ENCODE measurements around the gene ASTN2.

Gene ASTN2

DNA sequence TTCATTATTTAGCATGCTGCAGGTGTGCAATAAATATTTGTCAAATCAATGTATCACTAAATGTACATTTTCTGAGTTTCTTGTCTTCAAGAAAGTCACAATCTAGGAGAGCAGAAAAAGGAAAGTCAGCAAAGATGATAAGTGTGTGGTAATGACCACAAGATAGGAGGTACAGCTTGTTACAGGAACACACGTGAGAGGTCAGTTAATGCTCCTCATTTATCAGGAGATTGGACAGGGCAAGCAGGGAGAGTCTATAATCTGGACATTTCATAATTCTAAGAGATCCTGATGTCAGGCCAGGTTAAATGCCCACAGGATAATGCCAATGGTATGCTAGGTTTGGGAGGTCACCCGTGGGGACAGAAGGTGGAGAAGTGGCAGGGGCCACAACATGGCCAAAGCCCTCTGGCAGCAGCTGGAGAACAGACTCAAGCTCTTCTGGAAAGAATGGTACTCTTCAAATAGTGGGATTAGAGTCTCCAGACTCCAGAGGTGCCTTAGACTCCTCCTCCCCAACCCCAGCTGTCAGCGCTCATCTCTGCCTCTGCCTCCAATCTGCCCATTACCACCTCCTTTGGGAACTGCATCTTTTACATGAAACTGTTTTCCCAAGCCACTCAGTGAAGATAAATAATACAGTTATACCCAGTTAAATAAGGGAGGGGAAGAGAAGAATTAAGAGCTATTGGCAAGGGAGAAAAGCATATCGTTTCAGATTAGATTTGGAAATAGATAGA is 114.3 kb downstream of the ASTN2 start:
- DNase-seq (ENCODE audit: low read depth), result no peak

DNA sequence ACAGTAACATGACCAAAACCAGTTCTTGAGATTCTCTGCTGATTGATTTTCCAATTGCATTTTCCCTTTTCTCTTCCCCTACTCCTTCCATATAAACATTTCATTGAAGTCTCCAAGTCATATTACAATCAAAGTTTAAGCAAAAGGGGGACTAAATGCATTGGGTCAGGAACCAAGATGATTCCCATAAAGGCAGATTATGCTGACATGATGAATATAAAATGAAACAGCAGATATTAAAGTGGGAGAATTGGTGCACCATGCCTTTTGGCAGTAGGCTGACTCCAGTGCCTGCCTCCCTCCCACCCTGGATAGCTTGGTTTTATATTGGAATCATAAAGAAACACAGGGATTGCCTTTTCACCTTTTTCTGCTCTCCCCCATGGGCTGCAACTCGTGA is 118.4 kb downstream of the ASTN2 start:
- DNase-seq (ENCODE audit: low read depth), result no peak

DNA sequence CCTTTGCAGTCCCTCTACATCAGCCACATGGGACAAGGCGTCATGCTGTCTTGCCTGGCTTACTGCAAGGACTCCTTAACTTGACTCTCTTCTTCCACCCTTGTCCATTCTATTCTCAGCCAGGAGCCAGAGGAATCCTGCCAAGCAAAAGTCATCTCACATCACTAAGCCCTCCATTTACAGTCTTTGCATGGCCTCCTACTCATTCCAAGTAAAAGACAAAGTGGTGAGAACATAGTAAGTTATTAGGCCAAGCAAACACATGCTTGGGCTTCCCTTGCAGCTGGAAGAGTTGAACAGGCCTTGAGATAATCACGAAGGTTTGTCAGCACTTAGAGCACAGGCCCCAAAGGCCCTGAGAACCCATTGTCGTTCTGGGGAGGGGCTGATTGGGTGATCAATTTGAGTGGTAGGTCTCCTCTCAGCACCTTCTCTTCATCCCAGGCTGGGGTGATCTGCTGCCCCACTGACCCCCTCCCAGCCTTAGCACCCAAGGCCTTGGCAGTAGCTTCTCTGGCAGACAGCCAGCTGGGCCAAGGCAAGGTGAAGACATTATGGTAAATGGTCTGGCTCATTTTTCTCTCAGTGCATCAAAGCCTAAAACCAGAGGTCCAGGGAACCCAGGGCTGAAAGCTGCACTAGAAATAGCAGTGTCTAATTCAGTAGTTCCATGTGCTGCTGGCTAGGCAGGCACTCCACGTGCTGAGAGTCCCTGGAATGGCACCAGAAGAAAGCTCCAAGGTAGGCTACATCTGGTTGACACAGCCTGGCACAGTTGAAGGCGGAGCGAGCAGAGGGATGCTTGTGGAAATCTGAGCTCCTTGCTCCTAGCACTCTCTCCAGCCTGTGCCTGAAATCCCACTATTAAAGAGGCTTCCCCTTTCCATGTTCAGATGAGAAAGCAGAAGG is 121.4 kb downstream of the ASTN2 start:
- DNase-seq (ENCODE audit: low read depth), result no peak

DNA sequence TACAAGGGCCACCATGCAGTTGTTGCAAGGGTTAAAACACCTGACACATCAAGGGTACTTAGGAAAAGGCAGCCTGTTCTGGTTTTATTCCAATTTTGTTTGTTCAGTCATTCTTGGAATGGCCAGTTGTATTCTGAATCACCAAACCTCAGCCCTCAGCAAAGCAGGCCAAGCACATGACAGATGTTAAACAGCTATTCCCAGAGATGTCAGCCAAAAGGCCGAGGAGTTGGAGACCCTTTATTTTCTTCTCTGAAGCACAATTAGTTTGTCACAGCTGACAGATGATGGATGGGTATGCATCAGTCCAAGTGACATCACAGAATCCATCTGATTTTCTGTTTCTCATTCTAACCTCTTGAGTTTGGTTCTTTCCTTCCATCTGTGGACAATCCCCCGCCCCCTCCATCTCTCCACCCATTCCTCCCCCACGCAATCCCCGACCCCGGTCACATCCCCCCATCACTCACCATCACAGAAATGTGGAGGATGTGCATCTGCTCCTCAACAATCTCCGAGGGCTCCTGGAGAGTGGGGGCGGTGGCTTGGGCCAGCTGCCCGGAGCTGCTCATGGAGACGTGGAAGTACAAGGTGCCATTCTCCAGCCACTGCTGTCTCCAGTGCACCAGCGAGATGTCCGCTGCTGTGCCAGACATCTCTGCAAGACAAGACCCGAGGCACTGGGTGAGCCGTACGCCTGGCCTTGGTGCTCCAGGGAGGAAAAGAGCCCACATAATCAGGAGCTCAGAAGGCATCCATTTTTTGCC is 123.8 kb downstream of the ASTN2 start:
- no peak for DNase-seq (ENCODE audit: low read depth)

DNA sequence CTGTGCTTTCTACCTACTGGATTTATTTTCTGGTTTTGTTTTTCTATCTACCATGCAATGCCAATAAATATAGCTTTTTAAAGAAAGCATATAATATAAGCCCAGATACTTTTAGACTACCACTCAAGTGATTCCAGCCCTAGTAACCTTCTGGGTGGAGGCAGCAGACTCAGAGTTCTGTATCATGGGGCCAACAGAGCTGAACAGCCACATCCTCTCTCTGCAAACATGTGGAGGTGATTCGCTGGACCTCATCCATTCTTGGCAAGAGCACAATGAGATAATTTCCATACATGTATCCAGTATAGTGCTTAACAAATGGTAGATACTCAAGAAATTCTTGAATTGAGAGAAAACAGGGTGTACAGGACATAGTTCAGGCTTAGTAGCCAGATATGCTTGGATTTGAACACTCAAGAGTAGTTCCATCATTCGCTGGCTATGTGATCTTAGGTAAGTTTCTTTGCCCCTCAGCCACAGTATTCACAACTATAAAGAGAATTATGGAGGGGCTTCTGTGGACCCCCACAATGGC is 124.5 kb downstream of the ASTN2 start:
- no peak for DNase-seq (ENCODE audit: low read depth)

DNA sequence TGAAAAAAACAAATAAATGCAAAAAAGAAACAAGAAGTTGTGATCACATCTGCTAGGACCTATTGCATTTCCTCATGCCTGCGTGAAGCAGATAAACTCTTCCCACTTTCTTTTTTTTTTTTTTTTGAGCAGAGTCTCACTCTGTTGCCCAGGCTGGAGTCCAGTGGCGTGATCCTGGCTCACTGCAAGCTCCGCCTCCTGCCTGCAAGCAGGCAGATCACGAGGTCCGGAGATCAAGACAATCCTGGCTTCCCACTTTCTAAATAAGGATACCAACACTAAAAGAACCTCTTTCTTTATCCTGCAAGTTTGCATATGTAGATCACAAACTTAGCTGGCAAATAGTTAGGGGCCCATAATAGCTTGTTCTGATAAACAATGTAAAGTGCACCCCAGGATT is 128.6 kb downstream of the ASTN2 start:
- no peak for DNase-seq (ENCODE audit: low read depth)

DNA sequence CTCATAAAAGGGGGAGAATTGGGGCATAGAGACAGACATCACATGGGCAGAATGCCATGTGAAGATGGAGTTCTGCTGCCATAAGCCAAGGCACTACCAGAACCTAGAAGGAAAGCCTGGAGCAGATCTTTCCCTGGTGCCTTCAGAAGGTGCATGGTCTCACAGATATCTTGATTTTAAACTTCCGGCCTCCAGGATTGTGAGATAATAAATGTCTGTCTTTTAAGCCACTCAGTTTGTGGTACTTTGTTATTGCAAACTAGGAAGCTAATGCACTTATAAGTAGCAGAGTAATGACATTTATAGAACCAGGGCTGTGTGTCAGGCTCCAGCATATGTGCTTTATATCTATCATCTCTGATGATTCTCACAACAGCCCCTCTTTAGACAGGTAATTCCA is 130.4 kb downstream of the ASTN2 start:
- no peak for DNase-seq (ENCODE audit: low read depth)

DNA sequence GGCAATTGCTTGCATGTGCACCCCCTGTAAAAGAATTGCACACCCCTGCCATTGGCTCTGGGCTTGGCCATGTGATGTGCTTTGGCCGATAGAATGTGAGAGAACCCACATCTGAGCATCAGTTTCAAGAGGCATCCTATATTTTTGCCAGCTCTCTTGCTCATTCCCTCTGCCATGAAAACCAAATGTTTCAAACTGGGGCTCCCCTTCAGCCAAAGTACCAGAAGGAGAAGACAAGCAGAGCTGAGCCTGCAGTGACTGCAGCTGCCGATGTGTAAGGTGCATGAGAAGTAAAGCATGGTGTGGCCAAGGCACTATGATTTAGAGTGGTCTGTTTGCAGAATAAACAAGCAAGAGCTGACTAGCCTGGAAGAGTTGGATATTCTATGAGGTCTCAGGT is 132.3 kb downstream of the ASTN2 start:
- no peak for DNase-seq (ENCODE audit: low read depth)

DNA sequence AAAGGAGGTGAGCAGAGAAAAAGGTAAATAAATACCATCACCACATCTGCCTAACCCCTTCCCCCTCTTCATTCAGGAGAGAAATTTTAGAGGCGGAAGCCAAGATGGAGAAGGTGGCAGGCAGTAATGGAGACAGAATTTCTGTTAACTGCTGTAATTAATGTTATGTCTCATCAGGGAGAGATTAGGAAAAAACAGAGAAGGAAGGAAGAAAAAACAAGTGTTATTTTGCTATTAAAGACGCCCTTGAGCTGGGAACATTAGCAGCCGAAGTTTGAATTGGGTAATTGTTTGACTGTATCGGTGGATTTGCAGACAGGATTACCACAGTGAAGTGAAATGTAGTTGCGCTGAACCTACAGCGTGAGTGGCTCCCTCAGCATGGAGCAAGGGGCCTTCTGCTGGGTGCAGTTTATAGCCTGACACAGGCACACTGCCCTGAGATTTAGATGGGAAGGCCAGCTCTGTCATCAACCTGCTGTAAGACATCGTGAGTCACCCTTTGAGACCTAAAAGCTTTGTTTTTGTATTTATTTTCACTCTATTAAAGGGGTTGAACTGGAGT is 136.3 kb downstream of the ASTN2 start:
- no peak for DNase-seq (ENCODE audit: low read depth)

DNA sequence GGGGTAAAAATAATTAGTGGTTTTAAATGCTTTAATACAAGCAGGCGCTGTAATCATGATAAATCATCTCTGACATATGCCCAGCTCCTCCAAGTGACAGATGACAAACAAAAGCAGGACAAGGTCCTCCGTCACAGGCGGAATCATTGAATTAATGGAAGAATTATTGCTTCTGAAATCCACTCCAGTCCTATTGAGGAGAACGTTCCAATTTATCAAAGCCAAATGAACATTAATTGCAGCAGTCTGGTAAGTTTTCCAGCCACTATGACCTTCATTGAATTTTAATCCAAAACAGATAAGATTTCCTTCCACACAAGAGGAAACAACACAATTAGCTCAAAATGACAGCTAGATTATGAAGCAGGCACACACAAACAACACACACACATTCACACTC is 136.8 kb downstream of the ASTN2 start:
- DNase-seq (ENCODE audit: low read depth), result no peak

DNA sequence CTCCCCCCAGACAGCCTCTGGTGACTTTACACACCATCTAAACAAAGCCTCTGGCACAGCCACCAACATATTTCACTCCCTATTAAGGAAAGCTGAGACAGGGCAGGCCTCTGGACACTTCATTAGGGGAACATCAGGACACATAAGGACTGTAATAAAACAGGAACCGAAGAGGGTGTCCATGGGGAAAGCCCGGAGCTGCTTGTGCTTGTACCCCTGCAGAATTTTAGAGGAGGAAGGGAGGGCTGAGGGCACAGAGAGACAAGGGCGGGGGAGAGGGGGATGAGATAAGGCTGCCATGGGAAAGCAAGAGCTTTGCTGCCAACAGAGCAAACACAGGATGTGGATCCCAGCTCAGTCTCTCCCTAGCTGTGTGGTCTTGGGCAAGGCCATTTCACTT is 138.4 kb downstream of the ASTN2 start:
- DNase-seq (ENCODE audit: low read depth), result no peak

DNA sequence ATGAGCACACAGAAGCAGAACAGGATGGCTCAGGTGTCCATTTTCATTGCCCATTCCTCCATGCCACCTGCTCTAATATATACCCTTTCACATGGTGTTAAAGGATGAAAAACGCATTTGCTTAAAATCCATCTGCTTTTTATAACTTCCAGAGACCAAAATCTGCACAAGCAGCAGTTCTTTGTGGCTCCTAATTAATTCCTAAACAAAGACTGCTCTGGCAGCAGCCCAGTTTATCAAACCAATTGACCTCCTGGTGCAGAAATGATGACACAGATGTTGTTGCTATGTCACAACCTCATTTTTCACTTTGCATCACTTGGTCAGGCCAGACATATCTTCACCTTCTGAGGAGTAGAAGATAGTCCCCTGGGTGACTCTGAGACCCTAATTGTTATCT is 141.2 kb downstream of the ASTN2 start:
- no peak for DNase-seq (ENCODE audit: low read depth)

DNA sequence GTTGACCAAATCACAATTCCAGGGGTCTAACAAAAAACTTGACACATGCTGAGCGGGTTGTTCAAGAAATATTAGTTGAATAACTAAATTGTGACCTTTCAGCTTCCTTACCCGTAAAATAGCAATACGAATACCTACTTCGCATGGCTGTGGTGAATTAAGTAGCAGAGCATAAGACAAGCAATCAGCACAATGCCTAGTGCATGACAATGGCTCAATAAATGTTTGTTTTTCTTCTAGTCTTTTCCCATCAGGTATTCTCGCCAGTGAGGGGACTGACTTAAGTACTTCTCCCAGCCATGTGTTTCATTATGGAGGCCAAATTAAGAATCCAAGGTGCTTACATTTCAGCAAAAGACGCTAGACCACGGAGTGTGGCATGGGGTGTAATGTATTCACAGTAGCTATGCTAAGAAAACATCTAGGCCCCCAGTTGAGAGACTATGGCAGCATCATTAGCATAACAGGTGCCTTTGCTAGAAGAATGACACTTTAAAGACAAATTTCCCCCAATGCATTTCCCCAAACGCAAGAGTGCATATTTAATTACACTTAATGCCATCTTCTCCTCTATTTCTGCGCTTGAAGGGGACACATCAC is 145.9 kb downstream of the ASTN2 start:
- no peak for DNase-seq (ENCODE audit: low read depth)

DNA sequence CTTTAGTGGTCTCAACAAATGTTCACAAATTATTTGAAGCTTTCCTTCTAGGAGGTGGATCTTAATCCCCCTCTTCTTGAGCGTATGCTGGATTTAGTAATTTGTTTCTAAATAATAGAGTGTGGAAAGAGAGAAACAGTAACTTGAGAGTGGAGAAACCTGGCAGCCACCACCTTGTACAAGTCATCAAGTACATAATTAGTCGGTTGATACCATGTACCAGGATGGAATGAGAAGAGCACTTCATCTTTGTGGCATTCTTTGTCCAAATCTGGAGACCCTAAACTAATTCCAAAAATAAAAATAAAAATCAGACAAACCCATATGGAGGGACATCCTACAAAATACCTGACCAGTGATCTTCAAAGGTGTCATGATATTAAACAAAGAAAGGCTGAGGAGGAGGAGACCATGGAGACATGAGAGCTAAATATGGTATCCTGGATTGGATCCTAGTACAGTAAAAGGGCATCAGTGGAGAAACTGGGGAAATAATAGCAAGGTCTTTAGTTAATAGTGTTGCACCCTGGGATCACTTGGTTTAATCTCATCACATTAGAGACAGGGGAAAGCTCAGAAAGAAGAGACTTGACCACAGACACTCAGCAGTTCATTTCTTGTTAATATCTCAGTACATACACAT is 147.9 kb downstream of the ASTN2 start:
- DNase-seq (ENCODE audit: low read depth), result no peak

DNA sequence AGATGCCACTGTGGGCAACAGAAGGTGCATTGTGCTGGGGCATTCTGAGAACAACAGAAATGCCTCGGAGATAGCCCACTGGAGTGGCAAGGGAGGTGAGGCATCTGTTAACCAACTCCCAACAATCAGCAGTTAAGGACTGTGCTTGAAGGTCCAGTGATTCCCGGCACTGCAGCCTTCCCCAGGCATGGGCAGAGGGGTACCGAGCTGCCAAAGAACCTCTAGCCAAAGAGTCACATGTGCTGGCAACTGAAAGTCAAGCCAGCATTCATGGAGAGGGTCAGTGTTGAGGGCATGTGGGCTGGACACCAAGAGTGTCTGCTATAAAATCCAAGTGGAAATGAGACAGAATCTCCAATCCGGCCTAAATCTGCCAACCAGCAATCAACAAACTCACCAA is 149.6 kb downstream of the ASTN2 start:
- no peak for DNase-seq (ENCODE audit: low read depth)

DNA sequence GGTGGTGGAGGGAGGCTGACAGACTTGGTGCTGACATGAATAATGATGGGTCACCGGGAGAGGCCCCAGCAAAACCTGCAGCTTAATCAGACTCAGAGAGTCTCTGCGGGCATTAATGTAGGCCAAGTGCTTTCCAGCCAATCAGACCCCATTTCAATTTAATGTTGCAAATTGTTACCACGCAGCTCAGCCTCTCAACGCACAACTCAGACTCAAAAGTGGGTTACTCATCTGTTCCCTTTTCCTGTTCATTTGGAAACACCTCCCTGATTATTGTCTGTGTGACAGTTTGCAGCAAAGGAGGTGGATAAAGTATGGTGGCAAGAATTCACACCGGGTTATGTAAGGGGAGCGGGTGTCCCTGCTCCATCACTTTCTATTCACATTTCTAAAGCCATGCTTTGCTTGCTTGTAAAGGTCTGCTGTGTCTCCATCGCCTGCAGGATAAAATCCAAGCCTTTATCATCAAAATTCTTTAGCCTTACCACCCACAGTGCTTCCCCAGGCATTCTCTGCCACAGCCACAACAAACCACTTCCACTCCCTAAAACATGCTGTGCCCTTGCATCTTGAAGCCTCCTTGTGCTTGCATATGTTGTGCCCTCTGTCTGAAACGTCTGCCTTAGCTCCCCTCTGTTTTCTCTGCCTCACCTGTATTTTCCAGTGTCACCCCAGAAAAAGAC is 156.5 kb downstream of the ASTN2 start:
- DNase-seq (ENCODE audit: low read depth), result no peak

DNA sequence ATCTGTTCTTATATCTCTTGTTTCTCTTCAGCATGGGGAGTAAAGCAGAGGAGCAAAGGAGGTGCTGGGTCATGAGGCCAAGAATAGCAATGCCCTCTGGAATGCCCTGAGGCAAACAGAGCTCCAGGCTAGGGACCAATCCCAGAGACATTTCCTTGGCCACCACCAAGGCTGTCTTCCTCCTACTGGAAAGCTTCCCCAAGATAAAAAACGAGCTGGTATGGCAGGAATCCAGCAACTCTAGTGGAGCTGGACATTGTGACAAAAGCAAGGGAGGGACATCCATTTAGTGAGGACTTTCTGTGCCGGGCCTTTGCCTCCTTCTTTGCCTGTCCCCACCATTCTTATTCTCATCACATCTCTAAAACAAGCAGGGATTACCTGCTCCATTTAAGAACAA is 161.6 kb downstream of the ASTN2 start:
- no peak for DNase-seq (ENCODE audit: low read depth)

DNA sequence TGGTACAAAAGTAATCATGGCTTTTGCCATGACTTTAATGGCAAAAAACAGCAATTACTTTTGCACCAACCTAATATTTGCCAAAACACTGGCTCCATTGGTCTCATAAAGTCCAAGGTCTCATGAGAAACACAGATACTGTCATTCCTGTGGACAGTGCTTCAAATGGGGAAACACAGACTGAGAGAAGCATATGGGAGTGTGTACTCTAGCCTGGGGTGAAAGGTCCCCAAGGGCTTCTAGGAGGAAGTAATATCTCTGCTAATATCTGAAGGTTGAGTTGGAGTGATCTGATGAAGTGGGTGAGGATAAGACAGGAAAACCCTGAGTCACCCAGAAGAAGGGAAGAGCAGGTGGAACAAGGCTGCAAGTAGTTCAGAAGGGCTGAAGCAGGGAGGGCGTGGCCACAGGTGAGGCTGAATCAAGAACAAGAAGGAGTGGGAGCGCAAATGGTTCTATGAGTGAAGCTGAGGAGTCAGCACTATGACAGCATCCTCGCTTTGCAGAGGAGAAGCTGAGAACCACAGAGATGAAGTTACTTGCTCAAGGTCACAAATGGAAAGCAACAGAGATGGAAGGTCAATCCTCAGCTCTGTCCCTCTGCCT is 164.1 kb downstream of the ASTN2 start:
- DNase-seq (ENCODE audit: low read depth), result no peak

DNA sequence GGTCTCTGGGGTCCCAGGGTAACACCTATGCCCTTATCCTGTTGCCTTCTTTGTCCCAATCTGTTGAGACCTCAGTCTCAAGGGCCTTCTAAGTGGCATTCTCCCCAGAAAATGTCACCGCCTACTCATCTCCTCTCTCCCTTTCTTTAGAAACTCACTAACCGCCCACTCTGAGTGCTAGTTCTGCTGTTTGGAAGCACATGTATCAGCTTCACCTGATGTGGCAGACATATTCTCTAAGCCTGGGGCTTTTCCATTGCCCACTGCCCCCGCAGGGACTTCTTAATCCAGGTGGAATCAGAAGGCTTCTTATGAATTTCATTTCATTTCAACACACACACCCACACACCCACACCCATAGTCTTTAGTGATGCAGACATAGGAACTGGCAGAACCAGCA is 165.1 kb downstream of the ASTN2 start:
- no peak for DNase-seq (ENCODE audit: low read depth)

DNA sequence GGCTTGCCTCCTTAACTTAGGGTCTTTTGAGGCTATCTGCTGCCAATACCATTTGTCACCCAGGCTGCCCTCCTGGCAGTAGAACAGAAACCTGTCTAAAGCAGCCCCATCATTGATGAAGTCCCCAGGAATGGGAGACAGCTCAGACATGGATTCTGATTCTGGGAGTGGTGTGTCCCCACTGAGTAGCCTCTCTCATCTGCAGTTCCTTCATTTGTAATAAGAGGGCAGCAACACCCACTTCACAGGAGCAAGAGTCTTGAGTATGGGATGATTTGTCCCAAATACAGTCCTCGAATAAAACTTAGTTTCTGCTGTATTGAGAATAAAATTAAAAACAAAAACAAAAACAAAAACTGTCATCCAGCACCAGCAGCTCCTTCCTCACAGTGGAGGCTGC is 167.6 kb downstream of the ASTN2 start:
- no peak for DNase-seq (ENCODE audit: low read depth)

Measured in stimulated activated CD8-positive, alpha-beta memory T cell treated with anti-CD3 and anti-CD28 coated beads, Interleukin-12 subunit alpha, Interleukin-12 subunit beta, amount 100 ng/mL, for 4 hours (primary cell).